B cell (primary cell): ENCODE measurements around the gene TSPAN31. TPM values are rescaled to one million over a fixed set of nuclear protein-coding genes. Genes with fewer than 3 reads are reported as not detected.

Experiments
- ATAC-seq: fragments of 200-7000 bp; cut with Tn5 transposase; one replicate; pipeline ENCODE4 v1.10.0; 2021; ENCODE audit warnings: low read depth, mild to moderate bottlenecking, moderate number of reproducible peaks, moderate library complexity
- CTCF ChIA-PET: fragments of 350-600 bp; sonication (Branson Sonifier 250); formaldehyde crosslinking; loops from one replicate; lab custom pipeline; 2021; ENCODE audit warnings: antibody characterized with exemption, inconsistent platforms; lab: Charles Lee
- POLR2A ChIA-PET: fragments of 350-600 bp; sonication (Branson Sonifier 250); formaldehyde crosslinking; loops from one replicate; lab custom pipeline; 2021; ENCODE audit warnings: antibody characterized with exemption; lab: Charles Lee
- DNase-seq: peaks from one replicate; pipeline ENCODE4 v3.0.0; 2013
- H2AFZ ChIP-seq: 2 replicates; pipeline ENCODE4 v1.6.1; 2012; ENCODE audit warnings: mild to moderate bottlenecking, low read depth, low read length; ENCODE audit not compliant: insufficient read depth, poor library complexity, severe bottlenecking
- H3K27ac ChIP-seq, 2 donors: 1 replicate in 1 of 2; 2 replicates in 1 of 2; pipeline ENCODE4 v1.5.1; 2012 to 2013; ENCODE audit warnings: low read length in 2 of 2, mild to moderate bottlenecking in 2 of 2, moderate library complexity in 1 of 2
- H3K27me3 ChIP-seq, 4 experiments: fragments of 200-600 bp in 1 of 4; sonication (generic) in 1 of 4; replicated peaks in 1 of 4; 1 replicate in 2 of 4; 2 replicates in 2 of 4; pipeline versions ENCODE4 v1.6.1 to v1.7.0; 2013 to 2016; ENCODE audit warnings: low read length in 3 of 4, mild to moderate bottlenecking in 2 of 4, mixed read lengths in 1 of 4, moderate library complexity in 1 of 4; ENCODE audit not compliant: insufficient read depth in 4 of 4, control insufficient read depth in 3 of 4; ENCODE audit errors: control extremely low read depth in 1 of 4
- H3K36me3 ChIP-seq, 2 experiments: replicated peaks in 1 of 2; 1 replicate in 1 of 2; 2 replicates in 1 of 2; pipeline versions ENCODE4 v1.6.1 to v1.7.1; 2013; ENCODE audit warnings: low read length in 1 of 2; ENCODE audit not compliant: insufficient read depth in 2 of 2, control insufficient read depth in 1 of 2; ENCODE audit errors: control extremely low read depth in 1 of 2, extremely low read depth in 1 of 2
- H3K4me1 ChIP-seq, 2 donors: fragments of 200-600 bp in 1 of 2; sonication (generic) in 1 of 2; 1 replicate in 1 of 2; 2 replicates in 1 of 2; pipeline versions ENCODE4 v1.5.1 to v1.6.1; 2013 to 2017; ENCODE audit warnings: low read length in 2 of 2; ENCODE audit not compliant: control insufficient read depth in 2 of 2, insufficient read depth in 2 of 2
- H3K4me2 ChIP-seq: replicated peaks from 2 replicates; pipeline ENCODE3; 2012; ENCODE audit warnings: mild to moderate bottlenecking, low read depth, low read length; ENCODE audit not compliant: poor library complexity, severe bottlenecking
- H3K4me3 ChIP-seq, 5 experiments: fragments of 200-600 bp in 1 of 5; sonication (generic) in 1 of 5; 1 replicate in 3 of 5; 2 replicates in 2 of 5; pipeline versions ENCODE4 v1.5.1 to v1.7.0; 2011 to 2016; ENCODE audit warnings: low read length in 4 of 5, mild to moderate bottlenecking in 4 of 5, low read depth in 2 of 5, control low read depth in 1 of 5, moderate library complexity in 1 of 5; ENCODE audit not compliant: insufficient read depth in 1 of 5; ENCODE audit errors: control extremely low read depth in 1 of 5, extremely low read depth in 1 of 5
- H3K79me2 ChIP-seq: fragments of 200-600 bp; sonication (generic); one replicate; pipeline ENCODE4 v1.6.0; 2016; ENCODE audit warnings: low read length; ENCODE audit not compliant: control insufficient read depth, insufficient read depth
- H3K9ac ChIP-seq: fragments of 200-600 bp; sonication (generic); 2 replicates; pipeline ENCODE4 v1.6.1; 2017; ENCODE audit warnings: mild to moderate bottlenecking, low read length, moderate library complexity
- H3K9me3 ChIP-seq, 3 donors: one replicate each; pipeline versions ENCODE4 v1.6.1 to v1.7.1; 2013; ENCODE audit warnings: low read length in 2 of 3; ENCODE audit not compliant: control insufficient read depth in 2 of 3, insufficient read depth in 1 of 3; ENCODE audit errors: control extremely low read depth in 1 of 3
- H4K20me1 ChIP-seq: 2 replicates; pipeline ENCODE4 v1.6.0; 2012; ENCODE audit warnings: mild to moderate bottlenecking, low read length; ENCODE audit not compliant: insufficient read depth, control insufficient read depth, poor library complexity, severe bottlenecking
- H3K27ac Mint-ChIP-seq: one replicate; pipeline ENCODE4 v1.8.0; 2021; ENCODE audit warnings: mixed read lengths
- H3K27me3 Mint-ChIP-seq: one replicate; pipeline ENCODE4 v1.8.0; 2021; ENCODE audit warnings: mixed read lengths
- H3K4me1 Mint-ChIP-seq: one replicate; pipeline ENCODE4 v1.8.0; 2021; ENCODE audit warnings: mixed read lengths
- H3K4me3 Mint-ChIP-seq: one replicate; pipeline ENCODE4 v1.8.0; 2021; ENCODE audit warnings: mixed read lengths
- H3K9me3 Mint-ChIP-seq: one replicate; pipeline ENCODE4 v1.8.0; 2022; ENCODE audit warnings: mixed read lengths; ENCODE audit not compliant: insufficient read depth
- EZH2 ChIP-seq: IDR thresholded peaks from 2 replicates; pipeline ENCODE4 v1.6.1; 2012; ENCODE audit warnings: borderline replicate concordance, low read depth, mild to moderate bottlenecking, moderate library complexity, low read length; ENCODE audit not compliant: insufficient read depth, poor library complexity, severe bottlenecking
- whole genome bisulfite sequencing: methylation state at CpG from one replicate; pipeline ENCODE4 v1.1.5; 2013; ENCODE audit warnings: missing lambda C conversion rate; ENCODE audit not compliant: insufficient coverage; 5-methylcytosine and 5-hydroxymethylcytosine counted together
- intact Hi-C: fragments of 100-400 bp; cut with micrococcal nuclease; formaldehyde crosslinking; loops from one replicate; pipeline ENCODE4 v1.10.0; 2022
- polyA plus RNA-seq: library from polyadenylated mRNA; depleted of rRNA; stranded (reverse); fragments of >200 nt; gene quantifications from 2 replicates; pipeline ENCODE4 v1.2.3, GENCODE V29; 2012
- total RNA-seq, 2 donors: library from RNA; stranded (reverse); fragments of 120-200 nt in 1 of 2; gene quantifications; 1 replicate in 1 of 2; 2 replicates in 1 of 2; pipeline versions ENCODE4 v1.2.3 to v1.2.4, GENCODE V29; 2013 to 2022
- TF ChIP-seq, protein P1 (sequence below): fragments of 200-600 bp; IDR thresholded peaks from one replicate; pipeline ENCODE4 v1.8.0; 2022; ENCODE audit warnings: antibody characterized with exemption, mild to moderate bottlenecking

TSPAN31 gene
- total and polyA plus RNA-seq, 2 donors (not counting 1 experiment from before 2014, with no cell fraction given) = 24.0 to 29.6 TPM

DNA sequence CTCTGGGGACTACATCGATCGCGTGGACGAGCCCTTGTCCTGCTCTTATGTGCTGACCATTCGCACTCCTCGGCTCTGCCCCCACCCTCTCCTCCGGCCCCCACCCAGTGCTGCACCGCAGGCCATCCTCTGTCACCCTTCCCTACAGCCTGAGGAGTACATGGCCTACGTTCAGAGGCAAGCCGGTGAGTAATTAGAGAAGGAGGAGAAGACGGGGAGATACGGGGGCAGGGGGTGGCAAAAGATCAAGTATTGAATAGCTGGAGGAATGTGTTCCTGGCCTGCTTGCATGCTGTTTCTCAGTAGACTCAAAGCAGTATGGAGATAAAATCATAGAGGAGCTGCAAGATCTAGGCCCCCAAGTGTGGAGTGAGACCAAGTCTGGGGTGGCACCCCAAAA, 29.1 kb upstream of the TSPAN31 start:
- intact Hi-C loops = no loop called here
- Histone ChIP-seq H3K4me2 (peak overlapping the region; percentile 27), H3K36me3 (peaks cover 3 to 61% of the 10 kb centered on the region in 2 experiments), H3K27me3 (no peaks in the 10 kb centered on the region), H3K27ac (no peak overlapping the region), H4K20me1 (peaks cover 41% of the 10 kb centered on the region), H2AFZ (no peak overlapping the region), H3K4me3 (no peak overlapping the region), H3K9ac (no peak overlapping the region), H3K9me3 (no peaks in the 10 kb centered on the region), H3K4me1 (peaks cover 13 to 19% of the 10 kb centered on the region in 2 donors), H3K79me2 (peaks cover 15% of the 10 kb centered on the region)
- H3K4me3 Mint-ChIP-seq = peak overlapping the region; percentile 8
- ATAC-seq (no peak), DNase-seq (no peak)
- ChIA-PET CTCF (interaction anchor here (1.2 kb wide), 1 partner anchor 132 kb away, joined by 3 read pairs; no protein-coding TSS in a partner anchor), POLR2A (no interaction called here)
- no peaks in the 10 kb centered on the region for H3K9me3 Mint-ChIP-seq
- no peak overlapping the region for H3K27ac Mint-ChIP-seq
- 85% methylated on average over 9 of the region's 12 CpGs for WGBS
- TF ChIP-seq, protein P1, sequence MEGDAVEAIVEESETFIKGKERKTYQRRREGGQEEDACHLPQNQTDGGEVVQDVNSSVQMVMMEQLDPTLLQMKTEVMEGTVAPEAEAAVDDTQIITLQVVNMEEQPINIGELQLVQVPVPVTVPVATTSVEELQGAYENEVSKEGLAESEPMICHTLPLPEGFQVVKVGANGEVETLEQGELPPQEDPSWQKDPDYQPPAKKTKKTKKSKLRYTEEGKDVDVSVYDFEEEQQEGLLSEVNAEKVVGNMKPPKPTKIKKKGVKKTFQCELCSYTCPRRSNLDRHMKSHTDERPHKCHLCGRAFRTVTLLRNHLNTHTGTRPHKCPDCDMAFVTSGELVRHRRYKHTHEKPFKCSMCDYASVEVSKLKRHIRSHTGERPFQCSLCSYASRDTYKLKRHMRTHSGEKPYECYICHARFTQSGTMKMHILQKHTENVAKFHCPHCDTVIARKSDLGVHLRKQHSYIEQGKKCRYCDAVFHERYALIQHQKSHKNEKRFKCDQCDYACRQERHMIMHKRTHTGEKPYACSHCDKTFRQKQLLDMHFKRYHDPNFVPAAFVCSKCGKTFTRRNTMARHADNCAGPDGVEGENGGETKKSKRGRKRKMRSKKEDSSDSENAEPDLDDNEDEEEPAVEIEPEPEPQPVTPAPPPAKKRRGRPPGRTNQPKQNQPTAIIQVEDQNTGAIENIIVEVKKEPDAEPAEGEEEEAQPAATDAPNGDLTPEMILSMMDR = no peak
- no peak for TF ChIP-seq EZH2
- H3K27me3 Mint-ChIP-seq = no peaks in the 10 kb centered on the region
- peaks cover 9% of the 10 kb centered on the region for H3K4me1 Mint-ChIP-seq

- intact Hi-C loops = no loop called here
- no peak overlapping the region for H3K27ac ChIP-seq
- DNase-seq (no peak), ATAC-seq (no peak)
- 100% methylated on average over 2 of the region's 4 CpGs for WGBS
- no peak overlapping the region for H3K4me3 Mint-ChIP-seq
- H3K27ac Mint-ChIP-seq = no peak overlapping the region
- H3K4me3 ChIP-seq = no peak overlapping the region
- no peak overlapping the region for H2AFZ ChIP-seq
- H3K9ac ChIP-seq = no peak overlapping the region
- H3K4me1 Mint-ChIP-seq = peaks cover 9% of the 10 kb centered on the region
- H4K20me1 ChIP-seq = peaks cover 41% of the 10 kb centered on the region
- peaks cover 3 to 66% of the 10 kb centered on the region in 2 experiments for H3K36me3 ChIP-seq
- H3K9me3 Mint-ChIP-seq = no peaks in the 10 kb centered on the region
- ChIA-PET POLR2A (no interaction called here), CTCF (no interaction called here)
- peaks cover 13 to 19% of the 10 kb centered on the region in 2 donors for H3K4me1 ChIP-seq
- no peaks in the 10 kb centered on the region for H3K27me3 ChIP-seq
- no peaks in the 10 kb centered on the region for H3K27me3 Mint-ChIP-seq
- TF ChIP-seq, protein P1 = no peak
- TF ChIP-seq EZH2 = no peak
- H3K4me2 ChIP-seq = no peak overlapping the region
- peaks cover 15% of the 10 kb centered on the region for H3K79me2 ChIP-seq
- no peaks in the 10 kb centered on the region for H3K9me3 ChIP-seq
Observed at GRCh38 chr12:57716305-57716704, 28.5 kb upstream of the TSPAN31 start.
